Measurements from ENCODE around the gene RNF222. TPM values are rescaled to one million over a fixed set of nuclear protein-coding genes. Genes with fewer than 3 reads are reported as not detected.

RNF222 gene
- total and polyA plus RNA-seq, 8 donors = not detected

DNA sequence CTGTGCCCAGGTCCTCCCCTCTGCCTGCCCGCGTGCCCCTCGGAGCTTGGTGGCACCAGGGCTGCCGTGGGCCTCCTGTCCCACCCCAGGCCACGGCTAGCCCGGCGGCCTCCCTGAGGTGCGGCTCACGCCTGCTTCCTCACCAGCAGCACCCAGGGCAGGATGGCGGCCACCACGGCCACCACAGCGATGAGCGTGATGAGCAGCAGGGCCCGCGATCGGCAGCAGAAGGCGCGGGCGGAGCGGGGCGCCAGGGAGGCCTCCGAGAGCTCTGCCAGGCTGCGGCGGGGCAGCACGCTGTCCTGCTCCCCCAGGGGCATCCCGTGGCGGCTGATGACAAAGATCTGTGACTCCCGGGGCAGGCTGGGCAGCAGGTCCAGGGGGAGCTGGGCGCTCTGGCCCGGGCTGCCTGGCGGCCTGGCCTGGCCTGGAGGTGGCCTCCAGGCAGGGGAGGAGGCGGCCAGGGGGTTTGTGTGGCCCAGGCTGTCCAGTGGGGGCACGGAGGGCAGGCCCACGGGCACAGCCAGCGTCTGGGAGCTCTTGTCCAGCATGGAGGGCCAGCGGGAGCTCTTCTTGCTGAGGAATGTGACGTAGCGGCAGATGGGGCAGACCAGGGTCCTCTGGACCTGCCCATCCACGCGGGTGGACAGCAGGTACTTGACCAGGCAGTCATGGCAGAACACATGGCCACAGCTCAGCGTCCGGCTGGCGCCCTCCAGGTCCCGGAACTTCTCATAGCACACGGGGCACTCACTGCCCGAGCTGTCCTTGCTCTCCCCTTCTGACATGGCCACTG is 4.8 kb downstream of the RNF222 start:
- DNase-seq = peak in 1 of 6 donors; percentile 65
- H3K4me1 ChIP-seq = no peaks in the 10 kb centered on the region
- H3K4me3 ChIP-seq = no peak overlapping the region
- no peak overlapping the region for H3K27ac ChIP-seq
- intact Hi-C loops (cut with DNase I) = no loop called here
- no peaks in the 10 kb centered on the region for H3K36me3 ChIP-seq
- H3K9me3 ChIP-seq = no peaks in the 10 kb centered on the region
- FAIRE-seq = no peak
- no peaks in the 10 kb centered on the region for H3K27me3 ChIP-seq
- WGBS, 2 donors = 74 to 84% methylated on average over 30 to 46 of the region's 46 CpGs
- ATAC-seq = no peak
- TF ChIP-seq CTCF (IDR thresholded peaks at IDR 0.05) = no peak

- TF ChIP-seq CTCF (IDR thresholded peaks at IDR 0.05) = no peak
- H3K27ac ChIP-seq = no peak overlapping the region
- WGBS, 2 donors = 46 to 59% methylated on average over 16 to 18 of the region's 18 CpGs
- intact Hi-C loops (cut with DNase I) = no loop called here
- FAIRE-seq (no peak), DNase-seq (no peak), ATAC-seq (no peak)
- no peak overlapping the region for H3K4me3 ChIP-seq
- H3K9me3 ChIP-seq = no peaks in the 10 kb centered on the region
- no peaks in the 10 kb centered on the region for H3K4me1 ChIP-seq
- H3K36me3 ChIP-seq = no peaks in the 10 kb centered on the region
- H3K27me3 ChIP-seq = no peaks in the 10 kb centered on the region
These were observed 5.4 kb downstream of the RNF222 start for GRCh38 chr17:8392274-8392673.

DNA sequence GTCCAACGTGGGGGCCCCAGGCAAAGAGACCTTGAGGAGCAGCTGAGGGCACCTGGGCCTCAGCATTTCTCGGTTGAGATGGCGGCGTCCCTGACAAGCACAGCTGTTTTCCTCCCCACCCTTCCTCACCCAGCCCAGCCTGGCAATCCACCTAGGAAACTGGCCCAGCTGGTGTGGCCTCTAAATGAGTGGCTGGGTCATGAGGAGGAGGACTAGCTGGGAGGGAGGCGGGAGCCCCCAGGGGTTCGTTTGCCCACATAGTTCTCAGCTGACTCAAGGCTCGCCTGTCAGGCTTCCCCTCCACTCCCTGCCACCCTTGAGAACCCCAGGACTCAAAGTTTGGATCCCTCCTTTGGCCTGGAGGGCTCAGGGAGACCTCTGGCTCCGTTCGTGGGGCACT is 5.9 kb downstream of the RNF222 start:
- Histone ChIP-seq H3K27ac (no peak overlapping the region), H3K4me3 (no peak overlapping the region), H3K36me3 (no peaks in the 10 kb centered on the region), H3K9me3 (no peaks in the 10 kb centered on the region), H3K27me3 (no peaks in the 10 kb centered on the region), H3K4me1 (no peaks in the 10 kb centered on the region)
- TF ChIP-seq CTCF (IDR thresholded peaks at IDR 0.05) = no peak
- DNase-seq = no peak
- 21 to 28% methylated on average over 9 of the region's 9 CpGs for WGBS, 2 donors
- intact Hi-C loops (cut with DNase I) = no loop called here
- no peak for FAIRE-seq
- ATAC-seq = no peak

GRCh38 chr17:8387914-8388651 is 9.5 kb downstream of the RNF222 start:
- Histone ChIP-seq H3K4me3 (no peak overlapping the region), H3K9me3 (no peaks in the 10 kb centered on the region), H3K4me1 (peaks cover 0 to 4% (median 0%) of the 10 kb centered on the region in 3 donors), H3K27me3 (no peaks in the 10 kb centered on the region), H3K36me3 (no peaks in the 10 kb centered on the region), H3K27ac (no peak overlapping the region)
- DNase-seq (no peak), FAIRE-seq (no peak), ATAC-seq (no peak)
- no peak for TF ChIP-seq CTCF (IDR thresholded peaks at IDR 0.05)
- whole genome bisulfite sequencing, 2 donors = 87 to 89% methylated on average over 7 of the region's 7 CpGs
- intact Hi-C loops (cut with DNase I) = no loop called here

DNA sequence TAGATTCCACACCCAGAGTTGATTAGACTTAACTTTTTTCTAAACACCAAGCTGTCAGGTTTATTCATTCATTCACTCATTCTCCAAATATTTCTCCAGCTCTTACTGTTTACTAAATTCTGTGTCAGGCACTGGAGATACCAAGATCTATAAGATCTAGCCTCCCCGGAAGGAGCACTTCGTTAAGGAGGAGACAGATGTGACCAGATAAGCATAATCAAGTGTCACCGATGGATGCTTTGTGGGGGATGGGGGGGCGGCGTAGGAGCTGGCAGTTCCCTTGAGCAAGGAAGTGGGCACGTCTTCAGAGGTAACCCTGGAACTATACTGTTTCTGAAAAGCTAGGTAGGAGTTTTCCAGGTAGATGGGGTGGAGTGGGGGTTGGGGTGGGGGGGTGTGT is 10.8 kb downstream of the RNF222 start:
- H3K27ac ChIP-seq = no peak overlapping the region
- peaks cover 5 to 6% (median 6%) of the 10 kb centered on the region in 3 donors for H3K4me1 ChIP-seq
- no peak for FAIRE-seq
- no peak for TF ChIP-seq CTCF (IDR thresholded peaks at IDR 0.05)
- 73 to 75% methylated on average over 6 of the region's 6 CpGs for WGBS, 2 donors
- no peak for ATAC-seq
- H3K9me3 ChIP-seq = no peaks in the 10 kb centered on the region
- DNase-seq = no peak
- peaks cover 0 to under 1% (median 0%) of the 10 kb centered on the region in 3 donors for H3K36me3 ChIP-seq
- intact Hi-C loops (cut with DNase I) = no loop called here
- no peaks in the 10 kb centered on the region for H3K27me3 ChIP-seq
- H3K4me3 ChIP-seq = no peak overlapping the region
